Activated CD8-positive, alpha-beta memory T cell treated with anti-CD3 and anti-CD28 coated beads, Interleukin-2, amount 50 U/mL, for 4 hours (primary cell): Measurements from ENCODE around the gene RD3L.

ENCODE experiments used
- DNase-seq: peaks from one replicate; pipeline ENCODE4 v3.0.0-alpha.2; 2020

RD3L gene

DNA sequence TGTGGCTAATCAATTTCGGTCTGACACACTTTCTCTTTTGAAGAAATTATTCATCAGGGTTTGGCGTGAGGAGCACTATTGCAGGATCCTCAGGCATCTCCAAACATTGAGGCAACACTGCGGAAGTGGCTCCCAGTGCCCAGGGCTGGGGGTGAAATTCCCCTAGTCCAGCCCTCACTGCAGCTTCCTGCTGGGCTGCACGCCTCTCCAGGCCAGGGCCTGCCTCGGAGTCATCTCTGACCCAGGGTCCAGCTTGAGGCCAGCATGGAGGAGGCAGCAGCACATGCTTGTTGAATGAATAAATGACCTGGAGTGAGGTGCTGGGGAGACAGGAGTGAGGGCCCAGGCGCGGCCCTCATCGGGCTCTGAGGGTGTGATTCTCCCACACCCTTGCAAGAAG lies 50.1 kb downstream of the RD3L start:
- DNase-seq, result no peak

GRCh38 chr14:103891667-103892215 lies 50.6 kb downstream of the RD3L start:
- no peak for DNase-seq

GRCh38 chr14:103890821-103891666 lies 51.3 kb downstream of the RD3L start:
- DNase-seq, result no peak
